Measurements from ENCODE around the gene NDFIP1. TPM values are rescaled to one million over a fixed set of nuclear protein-coding genes. Genes with fewer than 3 reads are reported as not detected.

NDFIP1 gene
- total and polyA plus RNA-seq, 2 of the 8 experiments (the other 6 are each of a cell fraction or from before 2014, with no cell fraction given) = 8.8 to 27.1 TPM

- Histone ChIP-seq H2BK5ac (ENCODE audit: low read depth, low read length) (no peak overlapping the region), H2AFZ (ENCODE audit: low read length) (no peak overlapping the region), H2BK15ac (ENCODE audit: low read length) (no peak overlapping the region), H3K36me3 (ENCODE audit: control insufficient read depth in 2 of 4, insufficient read depth in 4 of 4, low read length in 3 of 4) (no peaks in the 10 kb centered on the region), H3K27me3 (replicated peaks in 1 of 4; ENCODE audit: control insufficient read depth in 3 of 4, extremely low read depth in 1 of 4, insufficient read depth in 3 of 4, low read length in 3 of 4) (0 out of 7 replicates have a peak, but pooled peaks cover 0 to 2% (median 0%) of the 10 kb centered on the region in 4 experiments), H3K79me2 (ENCODE audit: control insufficient read depth in 1 of 2, insufficient read depth in 2 of 2, low read length in 2 of 2) (no peaks in the 10 kb centered on the region), H3K79me1 (ENCODE audit: low read depth, low read length) (no peaks in the 10 kb centered on the region), H4K91ac (replicated peaks; ENCODE audit: insufficient read length, low read length) (no peak overlapping the region), H3K56ac (replicated peaks; ENCODE audit: insufficient read length, low read depth, low read length) (no peak overlapping the region), H2BK12ac (ENCODE audit: low read depth, low read length) (no peak overlapping the region), H2BK120ac (replicated peaks; ENCODE audit: low read depth, low read length) (no peak overlapping the region), H3K4me1 (replicated peaks in 1 of 4; ENCODE audit: control insufficient read depth in 3 of 4, insufficient read depth in 4 of 4, low read length in 3 of 4) (no peaks in the 10 kb centered on the region), H3K14ac (ENCODE audit: insufficient read length) (no peak overlapping the region), H3K23me2 (ENCODE audit: low read depth, low read length) (no peaks in the 10 kb centered on the region), H4K8ac (ENCODE audit: extremely low read depth, insufficient read depth, low read length) (no peak overlapping the region), H3K4me2 (ENCODE audit: insufficient read depth in 1 of 2, low read depth in 2 of 2, low read length in 2 of 2) (no peak overlapping the region), H3K4ac (replicated peaks; ENCODE audit: insufficient read length, low read depth, low read length) (no peak overlapping the region), H3K23ac (ENCODE audit: insufficient read length) (no peak overlapping the region), H3K9me3 (ENCODE audit: insufficient read depth in 2 of 2, low read depth in 1 of 2, low read length in 1 of 2) (no peaks in the 10 kb centered on the region), H4K20me1 (replicated peaks in 1 of 2; ENCODE audit: control insufficient read depth in 1 of 2, insufficient read depth in 2 of 2, low read length in 2 of 2) (no peaks in the 10 kb centered on the region), H3K9ac (replicated peaks in 1 of 4; ENCODE audit: extremely low read depth in 1 of 4, low read depth in 3 of 4, low read length in 3 of 4) (no peak overlapping the region), H3K18ac (ENCODE audit: extremely low read depth, low read length) (no peak overlapping the region), H2BK20ac (ENCODE audit: low read length) (no peak overlapping the region), H3K27ac (ENCODE audit: low read depth, low read length) (no peak overlapping the region), H4K5ac (ENCODE audit: insufficient read length, low read depth, low read length) (no peak overlapping the region), H2AK5ac (ENCODE audit: low read depth, low read length) (no peak overlapping the region), H3K4me3 (ENCODE audit: extremely low read depth in 1 of 4, insufficient read depth in 2 of 4, low read depth in 3 of 4, low read length in 4 of 4) (no peak overlapping the region)
- no peak for TF ChIP-seq CREB1 (IDR thresholded peaks at IDR 0.05)
- no peak for TF ChIP-seq USF2 (IDR thresholded peaks at IDR 0.05; ENCODE audit: low read length)
- TF ChIP-seq TAF7 (optimal IDR thresholded peaks at IDR 0.05; ENCODE audit: borderline replicate concordance, low read depth, low read length) = no peak
- no peak for TF ChIP-seq POU5F1 (IDR thresholded peaks at IDR 0.05; ENCODE audit: low read depth, low read length)
- TF ChIP-seq TCF12 (IDR thresholded peaks at IDR 0.05; ENCODE audit: low read depth, low read length) = no peak
- no peak for TF ChIP-seq SP2 (IDR thresholded peaks at IDR 0.05; ENCODE audit: low read length)
- TF ChIP-seq KDM1A (IDR thresholded peaks at IDR 0.05; ENCODE audit: borderline replicate concordance, low read length) = no peak
- no peak for TF ChIP-seq CBX5 (IDR thresholded peaks at IDR 0.05; ENCODE audit: low read depth, low read length)
- FAIRE-seq (no peak), DNase-seq (ENCODE audit: low read depth in 1 of 2, low spot score in 2 of 2) (no peak)
- ChIA-PET CTCF (ENCODE audit: partially characterized antibody) (interaction anchor here (0.5 to 1.7 kb wide), 6 partner anchors 10 to 97 kb away, joined by 3 to 5 read pairs (median 3); no protein-coding TSS in a partner anchor), POLR2A (ENCODE audit: partially characterized antibody) (interaction anchor here (0.8 kb wide), 1 partner anchor 23 kb away, joined by 3 read pairs; no protein-coding TSS in a partner anchor)
- WGBS, 2 experiments (ENCODE audit: extremely low coverage in 1 of 2, insufficient coverage in 1 of 2, insufficient read length in 1 of 2, insufficient replicate concordance in 2 of 2, low coverage in 1 of 2, low lambda C conversion rate in 2 of 2, missing lambda C conversion rate in 1 of 2) = 83% methylated on average over 2 of the region's 2 CpGs; no CpG with 5 or more reads in 1 of the 2 experiments
These were observed 21.9 kb upstream of the NDFIP1 start for GRCh38 chr5:142086679-142087078.
